Endothelial cell of umbilical vein (primary cell): Measurements from ENCODE around the gene CASKIN1. TPM values are rescaled to one million over a fixed set of nuclear protein-coding genes. Genes with fewer than 3 reads are reported as not detected.
"Not testable (repeated sequence)": the region's sequence is repeated elsewhere in the genome, so short reads cannot be mapped to it uniquely, and the experiment has no call there.

Source experiments
- BruUV-seq: library from RNA; stranded (reverse); fragments of 400-500 nt; replicated peaks from 2 replicates; lab custom pipeline; 2021; lab: Mats Ljungman, UMichigan
- CTCF ChIA-PET: fragments of 300-600, 350-600 bp; sonication (Branson Sonifier 250); formaldehyde crosslinking; loops from one replicate; lab custom pipeline; 2021; ENCODE audit warnings: antibody characterized with exemption, inconsistent platforms; lab: Charles Lee
- POLR2A ChIA-PET: fragments of 300-600, 350-600 bp; sonication (Branson Sonifier 250); formaldehyde crosslinking; loops from one replicate; lab custom pipeline; 2021; ENCODE audit warnings: antibody characterized with exemption, inconsistent platforms; lab: Charles Lee
- DNase-seq: peaks from one replicate; pipeline ENCODE4 v3.0.0-alpha.2; 2011; ENCODE audit warnings: low read depth, low spot score
- FAIRE-seq: peaks from 2 replicates; lab custom pipeline; 2011; peaks lifted over from hg19 to GRCh38; lab: Jason Lieb, UNC
- H2AFZ ChIP-seq: 2 replicates; pipeline ENCODE4 v1.6.0; 2012; ENCODE audit warnings: low read depth, low read length, control low read depth, inconsistent platforms
- H3K27ac ChIP-seq: 2 replicates; pipeline ENCODE4 v1.5.1; 2011; ENCODE audit warnings: low read depth, mild to moderate bottlenecking, control low read depth, low read length, moderate library complexity; ENCODE audit not compliant: insufficient read depth
- H3K27me3 ChIP-seq, 2 experiments: 2 replicates each; pipeline versions ENCODE4 v1.6.0 to v1.6.1; 2011; ENCODE audit warnings: low read length in 2 of 2, mixed read lengths in 1 of 2; ENCODE audit not compliant: control insufficient read depth in 2 of 2, insufficient read depth in 2 of 2
- H3K36me3 ChIP-seq, 2 experiments: 2 replicates in 1 of 2; 3 replicates in 1 of 2; pipeline ENCODE4 v1.5.1; 2011; ENCODE audit warnings: low read length in 2 of 2, mild to moderate bottlenecking in 1 of 2, moderate library complexity in 1 of 2; ENCODE audit not compliant: control insufficient read depth in 2 of 2, insufficient read depth in 2 of 2; ENCODE audit errors: extremely low read depth in 1 of 2
- H3K4me1 ChIP-seq: 3 replicates; pipeline ENCODE4 v1.5.1; 2011; ENCODE audit warnings: mild to moderate bottlenecking, low read length; ENCODE audit not compliant: control insufficient read depth, insufficient read depth; ENCODE audit errors: extremely low read depth
- H3K4me2 ChIP-seq: 2 replicates; pipeline ENCODE4 v1.6.1; 2011; ENCODE audit warnings: low read length, control low read depth, mixed read lengths; ENCODE audit not compliant: insufficient read depth
- H3K4me3 ChIP-seq, 3 experiments: fragments of 200-600 bp in 1 of 3; sonication (generic), shearing (Covaris generic) in 1 of 3; replicated peaks in 1 of 3; 2 replicates each; pipeline ENCODE4 v1.5.1; 2011 to 2016; ENCODE audit warnings: control low read depth in 3 of 3, low read length in 3 of 3, mild to moderate bottlenecking in 2 of 3, inconsistent platforms in 1 of 3, low read depth in 1 of 3, moderate library complexity in 1 of 3; ENCODE audit not compliant: insufficient read depth in 1 of 3
- H3K79me2 ChIP-seq: 2 replicates; pipeline ENCODE4 v1.6.0; 2012; ENCODE audit warnings: low read length, inconsistent platforms; ENCODE audit not compliant: control insufficient read depth, insufficient read depth
- H3K9ac ChIP-seq: replicated peaks from 2 replicates; pipeline ENCODE3; 2011; ENCODE audit warnings: low read length, control low read depth; ENCODE audit not compliant: insufficient read depth; ENCODE audit errors: extremely low read depth
- H3K9me1 ChIP-seq: replicated peaks from 3 replicates; pipeline ENCODE4 v1.6.0; 2011; ENCODE audit warnings: mild to moderate bottlenecking, low read length; ENCODE audit not compliant: control insufficient read depth, insufficient read depth; ENCODE audit errors: extremely low read depth
- H3K9me3 ChIP-seq: replicated peaks from 2 replicates; pipeline ENCODE4 v1.5.1; 2012; ENCODE audit warnings: low read length, inconsistent platforms; ENCODE audit not compliant: control insufficient read depth, insufficient read depth
- H4K20me1 ChIP-seq: replicated peaks from 2 replicates; pipeline ENCODE3; 2011; ENCODE audit warnings: mild to moderate bottlenecking, low read length; ENCODE audit not compliant: control insufficient read depth, insufficient read depth; ENCODE audit errors: extremely low read depth
- dilution Hi-C: fragments of 300-500 bp; cut with MboI; formaldehyde crosslinking; loops from one replicate; pipeline ENCODE4 v1.15.0; 2019; ENCODE audit warnings: low sequenced_read_pairs; ENCODE audit not compliant: extremely low pct_ligation_motif_present
- intact Hi-C: fragments of 100-400 bp; cut with micrococcal nuclease; formaldehyde crosslinking; loops from one replicate; pipeline ENCODE4 v1.10.0; 2022
- microRNA counts: library from miRNA; unstranded; fragments of <30 nt; microRNA quantifications from one replicate; lab custom pipeline; 2016
- microRNA-seq: library from miRNA; unstranded; fragments of <30 nt; microRNA quantifications from one replicate; pipeline ENCODE4 v1.2.0, GENCODE V29; 2021; ENCODE audit warnings: borderline number of aligned reads, borderline replicate concordance
- polyA plus RNA-seq, 4 experiments: library from polyadenylated mRNA; depleted of rRNA in 3 of 4; stranded (reverse) in 3 of 4; unstranded in 1 of 4; fragments of >200 nt; gene quantifications; 2 replicates each; pipeline versions ENCODE4 v1.2.1 to v1.2.3, GENCODE V29; 2011 to 2012; ENCODE audit warnings: missing spikeins in 1 of 4
- small RNA-seq: library from RNA; depleted of rRNA; stranded (forward); fragments of <200 nt; gene quantifications from one replicate; pipeline ENCODE3, GENCODE V24; 2012; ENCODE audit warnings: low replicate concordance, low read depth; ENCODE audit not compliant: insufficient read depth, insufficient read length
- total RNA-seq: library from RNA; stranded (reverse); gene quantifications from 2 replicates; pipeline ENCODE4 v1.2.3, GENCODE V29; 2021

Gene CASKIN1
- total and polyA plus RNA-seq, 2 donors (not counting 3 experiments of a cell fraction or from before 2014, with no cell fraction given): 0.11 to 0.58 TPM

DNA sequence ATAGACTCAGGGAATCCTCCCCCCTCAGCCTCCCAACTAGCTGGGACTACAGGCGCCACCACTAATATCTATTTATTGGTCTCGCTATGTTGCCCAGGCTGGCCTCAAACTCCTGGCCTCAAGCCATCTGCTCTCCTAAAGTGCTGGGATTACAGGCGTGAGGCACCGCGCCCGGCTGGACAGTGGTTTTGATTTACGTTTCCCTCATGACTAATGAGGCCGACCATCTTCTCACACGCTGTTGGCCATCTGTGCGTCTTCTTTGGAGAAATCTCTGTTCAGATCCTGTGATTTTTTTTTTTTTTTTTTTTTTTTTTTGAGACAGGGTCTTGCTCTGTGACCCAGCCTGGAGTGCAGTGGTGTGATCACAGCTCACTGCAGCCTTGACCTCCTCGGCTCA lies 67.2 kb downstream of the CASKIN1 start:
- H3K9me1 ChIP-seq, H3K9ac ChIP-seq, H3K27me3 ChIP-seq, H3K4me3 ChIP-seq, H3K9me3 ChIP-seq, DNase-seq, intact Hi-C loops, H3K36me3 ChIP-seq, H4K20me1 ChIP-seq, CTCF ChIA-PET, H2AFZ ChIP-seq, BruUV-seq, H3K27ac ChIP-seq, POLR2A ChIA-PET, dilution Hi-C loops, H3K4me2 ChIP-seq: not testable (repeated sequence)
- Histone ChIP-seq H3K4me1 (peaks cover 31% of the 10 kb centered on the region), H3K79me2 (peaks cover 35% of the 10 kb centered on the region)
- peak; percentile 70 for FAIRE-seq

GRCh38 chr16:2127630-2128280 lies 68.7 kb downstream of the CASKIN1 start:
- Histone ChIP-seq H3K79me2 (peaks cover 32% of the 10 kb centered on the region), H3K4me1 (peaks cover 37% of the 10 kb centered on the region)
- CTCF ChIA-PET, H3K9me3 ChIP-seq, POLR2A ChIA-PET, dilution Hi-C loops, H3K9ac ChIP-seq, H3K4me2 ChIP-seq, DNase-seq, H3K27ac ChIP-seq, H3K9me1 ChIP-seq, H3K27me3 ChIP-seq, BruUV-seq, H3K4me3 ChIP-seq, H4K20me1 ChIP-seq, intact Hi-C loops, H2AFZ ChIP-seq, H3K36me3 ChIP-seq: not testable (repeated sequence)
- peak; percentile 90 for FAIRE-seq

MicroRNA genes within 50 kb of the gene (microRNA counts, 767-probe panel; counts per million panel counts)
- microRNA hsa-miR-3180 (lab: Ali Mortazavi, UCI): 723 counts per million, percentile 96 among the panel's probes with 10 or more counts
- microRNA hsa-miR-4516 (lab: Ali Mortazavi, UCI): 723 counts per million, percentile 96 among the panel's probes with 10 or more counts

Small RNA genes lying within 50 kb of the gene (microRNA-seq; reads per million reads assigned to microRNA genes)
- gene MIR3180-5 (not detected), gene MIR4516 (not detected)

Small RNA genes lying within 50 kb of the gene (small RNA-seq; reads per million reads assigned to genes)
- gene MIR3180-5 (not detected), gene MIR4516 (not detected), gene RF00019 (not detected), gene SNORD60 (not detected)

Other genes with a start within 250 kb of the CASKIN1 start
- not detected in 2 replicates for gene RPL3L, start 241.9 kb downstream of the CASKIN1 start, total RNA-seq
- gene RPL3L, start 241.9 kb downstream of the CASKIN1 start, polyA plus RNA-seq: not detected in 2 replicates
- gene NDUFB10, start 237.1 kb downstream of the CASKIN1 start, total RNA-seq: 124 and 144 TPM in 2 replicates
- gene NDUFB10, start 237.1 kb downstream of the CASKIN1 start, polyA plus RNA-seq: 167 and 192 TPM in 2 replicates
- 2,793 and 3,036 TPM in 2 replicates for gene RPS2, start 231.8 kb downstream of the CASKIN1 start, total RNA-seq
- 9,021 and 12,733 TPM in 2 replicates for gene RPS2, start 231.8 kb downstream of the CASKIN1 start, polyA plus RNA-seq
- not detected in 2 replicates for gene RNF151, start 229.7 kb downstream of the CASKIN1 start, total RNA-seq
- gene RNF151, start 229.7 kb downstream of the CASKIN1 start, polyA plus RNA-seq: not detected in 2 replicates
- 42.2 and 42.3 TPM in 2 replicates for gene TBL3, start 224.6 kb downstream of the CASKIN1 start, total RNA-seq
- 77.1 and 80.6 TPM in 2 replicates for gene TBL3, start 224.6 kb downstream of the CASKIN1 start, polyA plus RNA-seq
- 0.60 TPM in 1 of 2 replicates, not detected in the other for gene NOXO1, start 215.1 kb downstream of the CASKIN1 start, total RNA-seq
- 0.37 and 0.40 TPM in 2 replicates for gene NOXO1, start 215.1 kb downstream of the CASKIN1 start, polyA plus RNA-seq
- 29.9 and 30.5 TPM in 2 replicates for gene GFER, start 212.4 kb downstream of the CASKIN1 start, total RNA-seq
- 13.7 and 26.0 TPM in 2 replicates for gene GFER, start 212.4 kb downstream of the CASKIN1 start, polyA plus RNA-seq
- gene SYNGR3, start 206.6 kb downstream of the CASKIN1 start, total RNA-seq: 0.81 and 0.95 TPM in 2 replicates
- 1.4 and 2.6 TPM in 2 replicates for gene SYNGR3, start 206.6 kb downstream of the CASKIN1 start, polyA plus RNA-seq
- gene ZNF598, start 186.8 kb downstream of the CASKIN1 start, total RNA-seq: 60.5 and 67.0 TPM in 2 replicates
- 43.3 TPM in 2 replicates for gene ZNF598, start 186.8 kb downstream of the CASKIN1 start, polyA plus RNA-seq
- gene NPW, start 176.8 kb downstream of the CASKIN1 start, total RNA-seq: 3.3 and 3.9 TPM in 2 replicates
- 0.84 and 1.8 TPM in 2 replicates for gene NPW, start 176.8 kb downstream of the CASKIN1 start, polyA plus RNA-seq
- 71.2 and 77.7 TPM in 2 replicates for gene NHERF2, start 169.7 kb downstream of the CASKIN1 start, total RNA-seq
- 65.2 and 84.5 TPM in 2 replicates for gene NHERF2, start 169.7 kb downstream of the CASKIN1 start, polyA plus RNA-seq
- gene NTHL1, start 148.8 kb downstream of the CASKIN1 start, total RNA-seq: 35.3 and 39.8 TPM in 2 replicates
- 65.8 and 77.9 TPM in 2 replicates for gene NTHL1, start 148.8 kb downstream of the CASKIN1 start, polyA plus RNA-seq
- 144 TPM in 2 replicates for gene TSC2, start 148.6 kb downstream of the CASKIN1 start, total RNA-seq
- 87.9 and 116 TPM in 2 replicates for gene TSC2, start 148.6 kb downstream of the CASKIN1 start, polyA plus RNA-seq
- 92.1 and 102 TPM in 2 replicates for gene PKD1, start 60.7 kb downstream of the CASKIN1 start, total RNA-seq
- gene PKD1, start 60.7 kb downstream of the CASKIN1 start, polyA plus RNA-seq: 52.5 and 62.3 TPM in 2 replicates
- gene RAB26, start 48.0 kb downstream of the CASKIN1 start, total RNA-seq: 0.91 and 1.6 TPM in 2 replicates
- 2.0 and 3.1 TPM in 2 replicates for gene RAB26, start 48.0 kb downstream of the CASKIN1 start, polyA plus RNA-seq
- gene TRAF7, start 40.8 kb downstream of the CASKIN1 start, total RNA-seq: 141 and 159 TPM in 2 replicates
- 175 and 191 TPM in 2 replicates for gene TRAF7, start 40.8 kb downstream of the CASKIN1 start, polyA plus RNA-seq
- 36.9 and 37.0 TPM in 2 replicates for gene MLST8, start 8.8 kb upstream of the CASKIN1 start, total RNA-seq
- gene MLST8, start 8.8 kb upstream of the CASKIN1 start, polyA plus RNA-seq: 129 and 181 TPM in 2 replicates
- gene BRICD5, start 14.3 kb upstream of the CASKIN1 start, total RNA-seq: 8.4 and 10.2 TPM in 2 replicates
- gene BRICD5, start 14.3 kb upstream of the CASKIN1 start, polyA plus RNA-seq: 5.6 and 9.3 TPM in 2 replicates
- 29.6 and 32.0 TPM in 2 replicates for gene PGP, start 18.2 kb upstream of the CASKIN1 start, total RNA-seq
- gene PGP, start 18.2 kb upstream of the CASKIN1 start, polyA plus RNA-seq: 28.5 and 40.0 TPM in 2 replicates
- gene E4F1, start 27.0 kb upstream of the CASKIN1 start, total RNA-seq: 31.9 and 32.7 TPM in 2 replicates
- 28.6 and 40.8 TPM in 2 replicates for gene E4F1, start 27.0 kb upstream of the CASKIN1 start, polyA plus RNA-seq
- 1.0 and 1.2 TPM in 2 replicates for gene DNASE1L2, start 39.8 kb upstream of the CASKIN1 start, total RNA-seq
- gene DNASE1L2, start 39.8 kb upstream of the CASKIN1 start, polyA plus RNA-seq: 0.57 and 1.3 TPM in 2 replicates
- 43.6 and 45.8 TPM in 2 replicates for gene ECI1, start 55.0 kb upstream of the CASKIN1 start, total RNA-seq
- 48.3 and 57.3 TPM in 2 replicates for gene ECI1, start 55.0 kb upstream of the CASKIN1 start, polyA plus RNA-seq
- 204 and 209 TPM in 2 replicates for gene RNPS1, start 71.5 kb upstream of the CASKIN1 start, total RNA-seq
- 206 and 255 TPM in 2 replicates for gene RNPS1, start 71.5 kb upstream of the CASKIN1 start, polyA plus RNA-seq
- gene ABCA3, start 144.1 kb upstream of the CASKIN1 start, total RNA-seq: 25.5 and 36.0 TPM in 2 replicates
- gene ABCA3, start 144.1 kb upstream of the CASKIN1 start, polyA plus RNA-seq: 13.5 and 16.7 TPM in 2 replicates
- 46.6 and 48.9 TPM in 2 replicates for gene CCNF, start 232.8 kb upstream of the CASKIN1 start, total RNA-seq
- gene CCNF, start 232.8 kb upstream of the CASKIN1 start, polyA plus RNA-seq: 12.8 and 13.9 TPM in 2 replicates